GM23338 (cell line): ENCODE results near the gene WNT9A. TPM values are rescaled to one million over a fixed set of nuclear protein-coding genes. Genes with fewer than 3 reads are reported as not detected.

Experiments used
- ATAC-seq: fragments of 200-7000 bp; cut with Tn5 transposase; 3 replicates; pipeline ENCODE4 v1.9.1; 2020
- DNase-seq: peaks from one replicate; pipeline ENCODE4 v3.0.0-alpha.2; 2015; ENCODE audit warnings: low spot score
- H2AFZ ChIP-seq: fragments of 200-600 bp; sonication (generic); 2 replicates; pipeline ENCODE4 v1.8.0; 2016; ENCODE audit warnings: antibody characterized with exemption, mild to moderate bottlenecking, moderate library complexity
- H3F3A ChIP-seq: fragments of 200-600 bp; sonication (generic); replicated peaks from 2 replicates; pipeline ENCODE4 v1.8.0; 2017; ENCODE audit warnings: antibody characterized with exemption, mixed run types, low read depth
- H3K27ac ChIP-seq: fragments of 200-600 bp; sonication (generic); 2 replicates; pipeline ENCODE4 v1.6.1; 2016; ENCODE audit warnings: low read depth
- H3K27me3 ChIP-seq: fragments of 200-600 bp; sonication (generic); 2 replicates; pipeline ENCODE4 v1.8.0; 2016; ENCODE audit warnings: mild to moderate bottlenecking, mixed run types, moderate library complexity; ENCODE audit not compliant: insufficient read depth
- H3K36me3 ChIP-seq: fragments of 200-600 bp; sonication (generic); 2 replicates; pipeline ENCODE4 v1.8.0; 2016; ENCODE audit warnings: mild to moderate bottlenecking; ENCODE audit not compliant: insufficient read depth
- H3K4me1 ChIP-seq: fragments of 200-600 bp; sonication (generic); 2 replicates; pipeline ENCODE4 v1.8.0; 2016; ENCODE audit warnings: mild to moderate bottlenecking, moderate library complexity; ENCODE audit not compliant: insufficient read depth
- H3K4me2 ChIP-seq: fragments of 200-600 bp; sonication (generic); 2 replicates; pipeline ENCODE4 v1.7.1; 2017; ENCODE audit warnings: mixed run types
- H3K4me3 ChIP-seq: fragments of 200-600 bp; sonication (generic); 2 replicates; pipeline ENCODE4 v1.6.1; 2016; ENCODE audit warnings: mixed run types
- H3K79me2 ChIP-seq: fragments of 200-600 bp; sonication (generic); replicated peaks from 2 replicates; pipeline ENCODE4 v1.8.0; 2017; ENCODE audit warnings: mild to moderate bottlenecking; ENCODE audit not compliant: insufficient read depth
- H3K9me2 ChIP-seq: fragments of 200-600 bp; sonication (generic); 2 replicates; pipeline ENCODE4 v1.8.0; 2017; ENCODE audit not compliant: insufficient read depth
- H4K20me1 ChIP-seq: fragments of 200-600 bp; sonication (generic); replicated peaks from 2 replicates; pipeline ENCODE4 v1.8.0; 2017; ENCODE audit warnings: mild to moderate bottlenecking; ENCODE audit not compliant: insufficient read depth
- H3K27ac Mint-ChIP-seq: 2 replicates; pipeline ENCODE4 v1.8.0; 2020; ENCODE audit warnings: inconsistent platforms, mild to moderate bottlenecking, moderate library complexity, mixed read lengths
- H3K27me3 Mint-ChIP-seq: 3 replicates; pipeline ENCODE4 v1.8.0; 2022; ENCODE audit warnings: low read depth, mild to moderate bottlenecking, moderate library complexity, mixed read lengths, inconsistent platforms; ENCODE audit not compliant: insufficient read depth, poor library complexity
- H3K36me3 Mint-ChIP-seq: 3 replicates; pipeline ENCODE4 v1.8.0; 2021; ENCODE audit warnings: low read depth, mild to moderate bottlenecking, inconsistent platforms, moderate library complexity, mixed read lengths
- H3K4me1 Mint-ChIP-seq: 3 replicates; pipeline ENCODE4 v1.8.0; 2020; ENCODE audit warnings: mild to moderate bottlenecking, inconsistent platforms, mixed read lengths
- H3K4me3 Mint-ChIP-seq: 3 replicates; pipeline ENCODE4 v1.8.0; 2021; ENCODE audit warnings: moderate library complexity, mild to moderate bottlenecking, inconsistent platforms, mixed read lengths
- H3K9me3 Mint-ChIP-seq: 3 replicates; pipeline ENCODE4 v1.8.0; 2020; ENCODE audit warnings: moderate library complexity, mild to moderate bottlenecking, inconsistent platforms, mixed read lengths
- CREB1 ChIP-seq: fragments of 250-450 bp; sonication (Bioruptor Pico); IDR thresholded peaks from 2 replicates; pipeline ENCODE4 v1.5.0; 2020; ENCODE audit warnings: low read depth, mild to moderate bottlenecking, moderate library complexity
- EZH2 ChIP-seq: fragments of 200-600 bp; sonication (generic); IDR thresholded peaks from one replicate; pipeline ENCODE4 v1.8.0; 2017; ENCODE audit warnings: antibody characterized with exemption, mild to moderate bottlenecking, low read depth; ENCODE audit not compliant: unreplicated experiment
- EZH2phosphoT487 ChIP-seq: fragments of 200-600 bp; sonication (generic); IDR thresholded peaks from one replicate; pipeline ENCODE4 v1.8.1; 2018; ENCODE audit warnings: antibody characterized with exemption; ENCODE audit not compliant: unreplicated experiment
- JUNB ChIP-seq: IDR thresholded peaks from one replicate; pipeline ENCODE4 v1.6.1; 2016; ENCODE audit warnings: antibody characterized with exemption; ENCODE audit not compliant: unreplicated experiment
- NANOG ChIP-seq: IDR thresholded peaks from 2 replicates; pipeline ENCODE4 v1.6.1; 2016; ENCODE audit warnings: antibody characterized with exemption, borderline replicate concordance
- POLR2AphosphoS5 ChIP-seq: IDR thresholded peaks from 2 replicates; pipeline ENCODE4 v1.6.1; 2016; ENCODE audit warnings: antibody characterized with exemption, low read depth
- STAT1 ChIP-seq: IDR thresholded peaks from one replicate; pipeline ENCODE4 v1.6.1; 2016; ENCODE audit warnings: antibody characterized with exemption; ENCODE audit not compliant: unreplicated experiment
- ZNF114 ChIP-seq: fragments of 250-450 bp; sonication (Bioruptor Pico); IDR thresholded peaks from 2 replicates; pipeline ENCODE4 v1.5.0; 2020; ENCODE audit warnings: mild to moderate bottlenecking, moderate library complexity
- ZNF331 ChIP-seq: fragments of 250-450 bp; sonication (Bioruptor Pico); IDR thresholded peaks from 2 replicates; pipeline ENCODE4 v1.5.0; 2020; ENCODE audit warnings: low read depth, mild to moderate bottlenecking, moderate library complexity
- polyA plus RNA-seq: library from polyadenylated mRNA; unstranded; fragments of >200 nt; fragmentation: Nextera tagmentation; extraction: Ambion mirVana; gene quantifications from 2 replicates; pipeline ENCODE4 v1.2.1, GENCODE V29; 2016
- total RNA-seq: library from RNA; depleted of rRNA; stranded (reverse); fragments of >200 nt; shearing (Covaris generic); gene quantifications from 2 replicates; pipeline ENCODE4 v1.2.3, GENCODE V29; 2014
- TF ChIP-seq, protein P1 (sequence below): IDR thresholded peaks from one replicate; pipeline ENCODE4 v1.6.1; 2018; ENCODE audit warnings: antibody characterized with exemption; ENCODE audit not compliant: unreplicated experiment
- TF ChIP-seq, protein P2 (sequence below): IDR thresholded peaks from 2 replicates; pipeline ENCODE4 v1.6.1; 2016; ENCODE audit warnings: antibody characterized with exemption
- TF ChIP-seq, protein P3 (sequence below), 2 experiments: fragments of 200-600 bp in 1 of 2; sonication (generic) in 1 of 2; conservative IDR thresholded peaks; 2 replicates each; pipeline versions ENCODE4 v1.5.1 to v1.6.1; 2016 to 2017; ENCODE audit warnings: antibody characterized with exemption in 2 of 2, low read depth in 2 of 2, mild to moderate bottlenecking in 2 of 2, moderate library complexity in 1 of 2

WNT9A gene
- total and polyA plus RNA-seq, 2 experiments from 2014 or later, result 0.06 to 2.0 TPM

DNA sequence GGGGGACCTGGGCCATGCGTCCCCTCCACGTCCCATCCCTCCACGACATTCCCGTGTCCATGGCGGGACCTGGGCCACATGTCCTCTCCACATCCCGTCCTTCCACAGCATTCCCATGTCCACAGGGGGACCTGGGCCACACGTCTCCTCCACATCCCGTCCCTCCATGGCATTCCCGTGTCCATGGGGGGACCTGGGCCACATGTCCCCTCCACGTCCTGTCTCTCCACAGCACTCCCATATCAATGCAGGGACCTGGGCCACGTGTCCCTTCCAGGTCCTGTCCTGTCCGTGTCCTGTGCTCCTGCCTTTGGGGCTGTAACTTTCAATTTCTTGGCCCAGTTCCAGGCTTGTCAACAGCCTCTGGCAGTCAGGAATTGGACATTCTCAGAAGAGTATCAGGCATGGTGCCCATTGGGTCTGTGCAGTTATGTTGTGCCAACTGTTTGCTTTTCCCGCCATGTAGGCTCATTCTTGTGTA, 47.1 kb downstream of the WNT9A start:
- Histone ChIP-seq H3K36me3 (no peaks in the 10 kb centered on the region), H3K27ac (no peak overlapping the region), H3K79me2 (no peaks in the 10 kb centered on the region), H4K20me1 (no peaks in the 10 kb centered on the region), H3K4me3 (no peak overlapping the region), H3K4me2 (no peak overlapping the region), H2AFZ (no peak overlapping the region), H3K27me3 (no peaks in the 10 kb centered on the region), H3K9me2 (no peaks in the 10 kb centered on the region), H3K4me1 (no peaks in the 10 kb centered on the region), H3F3A (no peaks in the 10 kb centered on the region)
- no peak for TF ChIP-seq STAT1
- no peak for TF ChIP-seq ZNF331 (CRISPR knock-in tag)
- TF ChIP-seq EZH2, result no peak
- no peak for TF ChIP-seq NANOG
- TF ChIP-seq, protein P1, sequence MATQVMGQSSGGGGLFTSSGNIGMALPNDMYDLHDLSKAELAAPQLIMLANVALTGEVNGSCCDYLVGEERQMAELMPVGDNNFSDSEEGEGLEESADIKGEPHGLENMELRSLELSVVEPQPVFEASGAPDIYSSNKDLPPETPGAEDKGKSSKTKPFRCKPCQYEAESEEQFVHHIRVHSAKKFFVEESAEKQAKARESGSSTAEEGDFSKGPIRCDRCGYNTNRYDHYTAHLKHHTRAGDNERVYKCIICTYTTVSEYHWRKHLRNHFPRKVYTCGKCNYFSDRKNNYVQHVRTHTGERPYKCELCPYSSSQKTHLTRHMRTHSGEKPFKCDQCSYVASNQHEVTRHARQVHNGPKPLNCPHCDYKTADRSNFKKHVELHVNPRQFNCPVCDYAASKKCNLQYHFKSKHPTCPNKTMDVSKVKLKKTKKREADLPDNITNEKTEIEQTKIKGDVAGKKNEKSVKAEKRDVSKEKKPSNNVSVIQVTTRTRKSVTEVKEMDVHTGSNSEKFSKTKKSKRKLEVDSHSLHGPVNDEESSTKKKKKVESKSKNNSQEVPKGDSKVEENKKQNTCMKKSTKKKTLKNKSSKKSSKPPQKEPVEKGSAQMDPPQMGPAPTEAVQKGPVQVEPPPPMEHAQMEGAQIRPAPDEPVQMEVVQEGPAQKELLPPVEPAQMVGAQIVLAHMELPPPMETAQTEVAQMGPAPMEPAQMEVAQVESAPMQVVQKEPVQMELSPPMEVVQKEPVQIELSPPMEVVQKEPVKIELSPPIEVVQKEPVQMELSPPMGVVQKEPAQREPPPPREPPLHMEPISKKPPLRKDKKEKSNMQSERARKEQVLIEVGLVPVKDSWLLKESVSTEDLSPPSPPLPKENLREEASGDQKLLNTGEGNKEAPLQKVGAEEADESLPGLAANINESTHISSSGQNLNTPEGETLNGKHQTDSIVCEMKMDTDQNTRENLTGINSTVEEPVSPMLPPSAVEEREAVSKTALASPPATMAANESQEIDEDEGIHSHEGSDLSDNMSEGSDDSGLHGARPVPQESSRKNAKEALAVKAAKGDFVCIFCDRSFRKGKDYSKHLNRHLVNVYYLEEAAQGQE, result no peak
- no peak for TF ChIP-seq ZNF114 (CRISPR knock-in tag)
- no peak for TF ChIP-seq JUNB
- DNase-seq (no peak), ATAC-seq (no peak)
- Mint-ChIP-seq H3K4me1 (peaks cover 3% of the 10 kb centered on the region; the same call in 2 of the 3 replicates), H3K4me3 (no peak overlapping the region), H3K36me3 (no peaks in the 10 kb centered on the region; the same call in 2 of the 3 replicates), H3K27ac (no peak overlapping the region), H3K27me3 (peaks cover 15% of the 10 kb centered on the region), H3K9me3 (no peaks in the 10 kb centered on the region)

DNA sequence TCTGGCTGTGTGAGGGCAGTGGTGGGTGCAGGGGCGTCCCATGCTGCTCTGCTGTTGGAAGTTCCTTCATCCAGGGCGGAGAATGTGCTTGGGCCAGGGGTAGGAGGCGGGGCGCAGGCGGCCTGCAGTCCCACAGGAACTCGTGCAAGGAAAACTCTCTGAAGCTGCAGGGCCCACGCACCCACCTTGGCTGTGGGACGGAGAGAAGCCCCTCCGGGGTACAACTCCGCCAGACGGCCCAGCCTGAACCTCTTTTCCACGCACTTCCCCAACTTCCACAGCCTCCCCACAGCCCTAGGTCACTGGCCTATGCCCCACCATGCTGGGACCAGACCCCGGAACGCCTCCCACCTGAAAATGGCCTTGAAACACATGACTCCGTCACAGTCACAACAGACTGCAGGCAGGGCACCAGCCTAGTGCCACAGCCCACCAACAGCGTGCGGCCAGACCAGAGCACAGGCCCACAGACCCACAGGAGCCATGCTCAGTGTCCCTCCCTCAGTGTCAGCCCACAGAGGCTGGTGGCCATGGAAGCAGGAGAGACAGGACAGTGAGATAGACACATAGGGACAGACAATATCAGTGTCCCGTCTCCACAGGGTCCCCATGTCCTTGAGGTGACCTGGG, 47.8 kb downstream of the WNT9A start:
- no peaks in the 10 kb centered on the region for H3K79me2 ChIP-seq
- Mint-ChIP-seq H3K4me1 (peaks cover 3% of the 10 kb centered on the region; the same call in 2 of the 3 replicates), H3K9me3 (no peaks in the 10 kb centered on the region), H3K4me3 (no peak overlapping the region), H3K27ac (no peak overlapping the region), H3K27me3 (peaks cover 19% of the 10 kb centered on the region), H3K36me3 (no peaks in the 10 kb centered on the region; the same call in 2 of the 3 replicates)
- H3K4me1 ChIP-seq, result no peaks in the 10 kb centered on the region
- ATAC-seq (no peak), DNase-seq (no peak)
- H3K27ac ChIP-seq, result no peak overlapping the region
- H3K9me2 ChIP-seq, result no peaks in the 10 kb centered on the region
- H3F3A ChIP-seq, result no peaks in the 10 kb centered on the region
- H2AFZ ChIP-seq, result no peak overlapping the region
- H3K27me3 ChIP-seq, result no peaks in the 10 kb centered on the region
- H3K36me3 ChIP-seq, result no peaks in the 10 kb centered on the region
- no peaks in the 10 kb centered on the region for H4K20me1 ChIP-seq
- no peak overlapping the region for H3K4me3 ChIP-seq
- H3K4me2 ChIP-seq, result no peak overlapping the region
- TF ChIP-seq EZH2phosphoT487 (no peak), POLR2AphosphoS5 (no peak), STAT1 (no peak), NANOG (no peak), ZNF331 (CRISPR knock-in tag) (no peak), CREB1 (CRISPR knock-in tag) (no peak), ZNF114 (CRISPR knock-in tag) (no peak)
- TF ChIP-seq, protein P2, sequence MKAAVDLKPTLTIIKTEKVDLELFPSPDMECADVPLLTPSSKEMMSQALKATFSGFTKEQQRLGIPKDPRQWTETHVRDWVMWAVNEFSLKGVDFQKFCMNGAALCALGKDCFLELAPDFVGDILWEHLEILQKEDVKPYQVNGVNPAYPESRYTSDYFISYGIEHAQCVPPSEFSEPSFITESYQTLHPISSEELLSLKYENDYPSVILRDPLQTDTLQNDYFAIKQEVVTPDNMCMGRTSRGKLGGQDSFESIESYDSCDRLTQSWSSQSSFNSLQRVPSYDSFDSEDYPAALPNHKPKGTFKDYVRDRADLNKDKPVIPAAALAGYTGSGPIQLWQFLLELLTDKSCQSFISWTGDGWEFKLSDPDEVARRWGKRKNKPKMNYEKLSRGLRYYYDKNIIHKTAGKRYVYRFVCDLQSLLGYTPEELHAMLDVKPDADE, result no peak
- TF ChIP-seq, protein P1, result no peak
- TF ChIP-seq, protein P3, sequence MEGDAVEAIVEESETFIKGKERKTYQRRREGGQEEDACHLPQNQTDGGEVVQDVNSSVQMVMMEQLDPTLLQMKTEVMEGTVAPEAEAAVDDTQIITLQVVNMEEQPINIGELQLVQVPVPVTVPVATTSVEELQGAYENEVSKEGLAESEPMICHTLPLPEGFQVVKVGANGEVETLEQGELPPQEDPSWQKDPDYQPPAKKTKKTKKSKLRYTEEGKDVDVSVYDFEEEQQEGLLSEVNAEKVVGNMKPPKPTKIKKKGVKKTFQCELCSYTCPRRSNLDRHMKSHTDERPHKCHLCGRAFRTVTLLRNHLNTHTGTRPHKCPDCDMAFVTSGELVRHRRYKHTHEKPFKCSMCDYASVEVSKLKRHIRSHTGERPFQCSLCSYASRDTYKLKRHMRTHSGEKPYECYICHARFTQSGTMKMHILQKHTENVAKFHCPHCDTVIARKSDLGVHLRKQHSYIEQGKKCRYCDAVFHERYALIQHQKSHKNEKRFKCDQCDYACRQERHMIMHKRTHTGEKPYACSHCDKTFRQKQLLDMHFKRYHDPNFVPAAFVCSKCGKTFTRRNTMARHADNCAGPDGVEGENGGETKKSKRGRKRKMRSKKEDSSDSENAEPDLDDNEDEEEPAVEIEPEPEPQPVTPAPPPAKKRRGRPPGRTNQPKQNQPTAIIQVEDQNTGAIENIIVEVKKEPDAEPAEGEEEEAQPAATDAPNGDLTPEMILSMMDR (conservative IDR thresholded peaks at IDR 0.05; ENCODE audit: low read depth in 2 of 2), result no peak
